Smooth muscle cell (in vitro differentiated cells): ENCODE measurements around the gene RXRG. TPM values are rescaled to one million over a fixed set of nuclear protein-coding genes. Genes with fewer than 3 reads are reported as not detected.

Source experiments
- DNase-seq: peaks from one replicate; lab custom pipeline; 2025; ENCODE audit not compliant: unreplicated experiment; lab: John Stamatoyannopoulos, UW
- H2AFZ ChIP-seq: fragments of 200-600 bp; sonication (generic); 2 replicates; pipeline ENCODE4 v1.6.0; 2016; ENCODE audit warnings: antibody characterized with exemption, low read depth, mild to moderate bottlenecking
- H3F3A ChIP-seq: fragments of 200-600 bp; sonication (generic); 2 replicates; pipeline ENCODE4 v1.6.0; 2017; ENCODE audit warnings: antibody characterized with exemption, low read depth
- H3K27ac ChIP-seq: fragments of 200-600 bp; sonication (generic); 2 replicates; pipeline ENCODE4 v1.5.1; 2016; ENCODE audit warnings: low read depth, mild to moderate bottlenecking
- H3K27me3 ChIP-seq: fragments of 200-600 bp; sonication (generic); 2 replicates; pipeline ENCODE4 v1.6.1; 2016; ENCODE audit warnings: low read depth, mild to moderate bottlenecking
- H3K36me3 ChIP-seq: fragments of 200-600 bp; sonication (generic); 2 replicates; pipeline ENCODE4 v1.5.1; 2016; ENCODE audit warnings: low read depth
- H3K4me1 ChIP-seq: fragments of 200-600 bp; sonication (generic); 2 replicates; pipeline ENCODE4 v1.5.1; 2016; ENCODE audit warnings: low read depth
- H3K4me2 ChIP-seq: fragments of 200-600 bp; sonication (generic); 2 replicates; pipeline ENCODE4 v1.6.0; 2016; ENCODE audit warnings: mild to moderate bottlenecking
- H3K4me3 ChIP-seq: fragments of 200-600 bp; sonication (generic); 2 replicates; pipeline ENCODE4 v1.5.1; 2016; ENCODE audit warnings: mild to moderate bottlenecking
- H3K79me2 ChIP-seq: fragments of 200-600 bp; sonication (generic); 2 replicates; pipeline ENCODE4 v1.6.0; 2016; ENCODE audit warnings: low read depth, mild to moderate bottlenecking
- H3K9ac ChIP-seq: fragments of 200-600 bp; sonication (generic); 2 replicates; pipeline ENCODE4 v1.6.0; 2016; ENCODE audit warnings: low read depth
- H3K9me3 ChIP-seq: fragments of 200-600 bp; sonication (generic); replicated peaks from 2 replicates; pipeline ENCODE4 v1.5.1; 2016; ENCODE audit warnings: low read depth
- H4K20me1 ChIP-seq: fragments of 200-600 bp; sonication (generic); 2 replicates; pipeline ENCODE4 v1.6.0; 2016; ENCODE audit warnings: low read depth
- CTCF ChIP-seq: fragments of 200-600 bp; sonication (generic); IDR thresholded peaks from 2 replicates; pipeline ENCODE4 v1.5.1; 2017; ENCODE audit warnings: borderline replicate concordance, mild to moderate bottlenecking, antibody characterized with exemption; ENCODE audit not compliant: insufficient read depth, poor library complexity, severe bottlenecking
- WGBS: methylation state at CpG from one replicate; pipeline ENCODE4 v1.1.7; 2016; ENCODE audit warnings: low lambda C conversion rate; 5-methylcytosine and 5-hydroxymethylcytosine counted together
- polyA plus RNA-seq: library from polyadenylated mRNA; unstranded; fragments of >200 nt; fragmentation: Nextera tagmentation; extraction: Ambion mirVana; gene quantifications from 2 replicates; pipeline ENCODE4 v1.2.1, GENCODE V29; 2016
- total RNA-seq: library from RNA; depleted of rRNA; stranded (reverse); fragments of >200 nt; gene quantifications from 2 replicates; pipeline ENCODE4 v1.2.3, GENCODE V29; 2014

RXRG gene
- total and polyA plus RNA-seq, 2 experiments from 2014 or later = 0.13 TPM; not detected in 1

DNA sequence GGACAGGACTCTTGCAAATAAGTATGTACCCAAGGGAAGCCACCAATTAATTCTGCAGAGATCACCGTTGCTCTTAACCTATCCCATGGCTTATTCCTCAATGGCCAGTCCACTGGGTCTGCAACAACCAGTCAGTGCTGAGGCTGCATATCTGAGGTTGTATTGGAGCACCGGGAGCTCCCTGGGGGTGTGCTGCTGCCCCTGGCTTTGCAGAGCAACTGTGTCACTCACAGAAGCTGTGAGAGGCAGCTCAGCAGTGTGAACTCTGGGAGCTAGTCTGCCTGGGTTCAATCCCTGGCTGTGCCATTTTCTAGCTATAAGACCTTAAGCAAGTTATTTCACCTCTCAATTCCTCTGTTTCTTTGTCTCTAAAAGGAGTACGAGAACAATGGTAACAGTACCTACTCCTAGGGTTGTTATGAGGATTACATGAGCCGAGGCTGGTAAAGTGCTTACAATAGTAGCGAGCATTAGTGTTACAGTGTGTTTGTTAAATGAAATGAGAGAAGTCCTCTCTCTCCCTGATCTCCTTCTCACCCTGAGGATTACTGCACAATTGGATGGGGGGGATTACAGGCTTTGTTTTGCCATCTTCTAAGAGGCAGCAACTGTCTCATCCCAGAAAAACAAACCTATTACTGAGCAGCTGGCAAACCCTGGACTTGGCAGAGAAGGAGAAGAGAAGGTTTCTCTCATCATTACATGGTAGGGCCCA lies 3.6 kb downstream of the RXRG start:
- Histone ChIP-seq H3K4me1 (peaks cover 50% of the 10 kb centered on the region), H3K27ac (no peak overlapping the region), H2AFZ (no peak overlapping the region), H3K4me2 (no peak overlapping the region), H3K36me3 (no peaks in the 10 kb centered on the region), H3K27me3 (peaks cover 53% of the 10 kb centered on the region), H4K20me1 (no peaks in the 10 kb centered on the region), H3F3A (peaks cover 4% of the 10 kb centered on the region), H3K79me2 (no peaks in the 10 kb centered on the region), H3K4me3 (no peak overlapping the region), H3K9me3 (no peaks in the 10 kb centered on the region), H3K9ac (no peak overlapping the region)
- 87% methylated on average over 5 of the region's 5 CpGs for WGBS
- no peak for DNase-seq
- no peak for TF ChIP-seq CTCF

DNA sequence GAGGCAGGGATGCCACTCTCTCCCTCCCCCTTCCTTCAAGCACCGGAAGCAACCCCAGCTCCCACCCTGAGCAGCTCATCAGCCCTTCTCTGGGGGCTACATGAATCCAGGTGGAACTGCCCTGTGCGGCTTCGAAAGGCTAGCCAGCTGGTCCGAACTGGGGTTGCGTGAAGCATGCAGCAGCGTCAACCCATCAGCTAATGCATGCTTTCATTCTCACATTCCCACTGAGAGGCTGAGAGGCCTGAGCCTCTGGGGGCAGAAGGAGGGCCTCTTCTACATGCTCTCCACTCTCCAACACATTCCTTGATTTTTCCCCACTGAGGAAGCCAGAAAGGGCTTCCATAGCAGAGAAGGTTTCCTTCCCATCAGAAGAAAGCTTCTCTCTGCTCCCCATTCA lies 5.6 kb downstream of the RXRG start:
- H3K36me3 ChIP-seq = no peaks in the 10 kb centered on the region
- H3K9me3 ChIP-seq = no peaks in the 10 kb centered on the region
- WGBS = 0% methylated on average over 1 of the region's 6 CpGs
- no peak overlapping the region for H3K9ac ChIP-seq
- H3F3A ChIP-seq = peaks cover 4% of the 10 kb centered on the region
- H3K27ac ChIP-seq = no peak overlapping the region
- no peaks in the 10 kb centered on the region for H3K79me2 ChIP-seq
- H4K20me1 ChIP-seq = no peaks in the 10 kb centered on the region
- DNase-seq = no peak
- TF ChIP-seq CTCF = no peak
- no peak overlapping the region for H2AFZ ChIP-seq
- H3K4me1 ChIP-seq = peaks cover 42% of the 10 kb centered on the region
- H3K4me2 ChIP-seq = no peak overlapping the region
- no peak overlapping the region for H3K4me3 ChIP-seq
- peaks cover 54% of the 10 kb centered on the region for H3K27me3 ChIP-seq

DNA sequence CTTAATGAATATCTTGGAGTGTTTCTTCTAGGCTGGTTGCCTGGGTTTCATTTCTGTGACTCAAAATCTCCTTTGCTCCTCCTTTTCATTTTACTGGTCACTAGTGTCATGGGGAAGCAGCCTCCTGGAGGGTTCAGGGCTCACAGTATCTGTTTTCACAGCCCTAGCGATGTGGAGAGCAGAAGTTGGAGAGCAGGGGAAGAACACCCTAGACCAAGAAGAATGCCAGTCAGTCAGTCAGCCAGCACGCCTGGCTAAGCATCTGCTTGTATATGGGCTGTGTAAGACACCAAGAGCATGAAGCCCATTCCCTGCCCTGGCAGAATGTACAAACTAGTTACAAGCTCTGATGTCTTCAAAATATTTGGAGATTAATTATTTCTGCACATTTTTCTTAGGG lies 7.9 kb downstream of the RXRG start:
- Histone ChIP-seq H4K20me1 (no peaks in the 10 kb centered on the region), H3K4me2 (no peak overlapping the region), H2AFZ (no peak overlapping the region), H3K4me3 (no peak overlapping the region), H3K36me3 (no peaks in the 10 kb centered on the region), H3K9me3 (no peaks in the 10 kb centered on the region), H3K79me2 (no peaks in the 10 kb centered on the region), H3F3A (no peaks in the 10 kb centered on the region), H3K4me1 (peaks cover 30% of the 10 kb centered on the region), H3K27me3 (peaks cover 31% of the 10 kb centered on the region), H3K27ac (no peak overlapping the region), H3K9ac (no peak overlapping the region)
- 88% methylated on average over 2 of the region's 2 CpGs for WGBS
- TF ChIP-seq CTCF = no peak
- no peak for DNase-seq

DNA sequence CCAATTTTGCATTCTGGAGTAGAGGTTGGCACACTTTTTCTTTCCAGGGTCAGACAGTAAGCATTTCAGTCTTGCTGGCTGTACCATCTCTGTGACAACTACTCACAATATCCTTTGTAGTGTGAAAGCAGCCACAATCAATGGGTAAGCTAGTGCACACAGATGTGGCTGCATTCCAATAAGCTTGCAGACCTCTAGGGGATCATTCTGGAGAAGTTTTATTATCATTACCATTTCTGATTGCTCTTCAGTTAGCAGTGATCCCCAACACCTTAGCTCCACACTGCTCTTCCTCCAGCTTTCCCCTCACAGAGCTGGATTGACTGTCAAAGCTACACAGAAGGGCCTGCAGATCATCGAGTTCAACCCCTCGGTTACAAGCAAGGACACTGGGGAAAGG lies 9.1 kb downstream of the RXRG start:
- Histone ChIP-seq H3K9me3 (no peaks in the 10 kb centered on the region), H3K27ac (no peak overlapping the region), H2AFZ (no peak overlapping the region), H3K4me3 (no peak overlapping the region), H3K4me2 (no peak overlapping the region), H3K4me1 (peaks cover 18% of the 10 kb centered on the region), H4K20me1 (no peaks in the 10 kb centered on the region), H3K27me3 (peaks cover 31% of the 10 kb centered on the region), H3K36me3 (no peaks in the 10 kb centered on the region), H3K79me2 (no peaks in the 10 kb centered on the region), H3K9ac (no peak overlapping the region), H3F3A (no peaks in the 10 kb centered on the region)
- no peak for TF ChIP-seq CTCF
- WGBS = 92% methylated on average over 2 of the region's 2 CpGs
- no peak for DNase-seq
